ENCODE results near the gene SH3BP4.

DNA sequence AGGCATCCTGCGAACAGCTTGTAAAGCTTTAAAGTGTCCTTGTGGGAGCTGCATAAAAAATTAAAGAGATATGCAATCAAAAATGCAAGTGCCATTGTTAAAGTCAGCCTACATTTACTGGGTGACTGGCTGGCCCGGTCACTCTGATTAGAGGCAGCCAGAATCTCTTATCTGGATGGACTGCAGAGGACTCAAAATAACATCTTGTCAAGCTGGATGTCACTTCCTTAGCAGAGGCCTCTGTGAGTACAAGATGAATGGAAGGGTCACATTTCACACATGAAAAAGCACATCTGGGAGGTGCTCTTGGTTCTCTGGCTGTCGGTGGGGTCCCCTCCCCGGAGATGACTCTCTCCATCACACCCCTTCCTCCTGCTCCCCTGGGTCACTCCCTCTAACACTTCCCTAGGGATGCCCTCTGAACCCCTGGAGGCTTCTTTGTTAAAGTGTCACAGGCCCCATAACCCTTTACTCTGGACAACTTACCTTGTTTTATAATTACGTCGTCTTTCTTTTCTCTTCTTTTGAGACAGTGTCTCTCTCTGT lies 122.1 kb downstream of the SH3BP4 start:
- TF ChIP-seq, protein P1, sequence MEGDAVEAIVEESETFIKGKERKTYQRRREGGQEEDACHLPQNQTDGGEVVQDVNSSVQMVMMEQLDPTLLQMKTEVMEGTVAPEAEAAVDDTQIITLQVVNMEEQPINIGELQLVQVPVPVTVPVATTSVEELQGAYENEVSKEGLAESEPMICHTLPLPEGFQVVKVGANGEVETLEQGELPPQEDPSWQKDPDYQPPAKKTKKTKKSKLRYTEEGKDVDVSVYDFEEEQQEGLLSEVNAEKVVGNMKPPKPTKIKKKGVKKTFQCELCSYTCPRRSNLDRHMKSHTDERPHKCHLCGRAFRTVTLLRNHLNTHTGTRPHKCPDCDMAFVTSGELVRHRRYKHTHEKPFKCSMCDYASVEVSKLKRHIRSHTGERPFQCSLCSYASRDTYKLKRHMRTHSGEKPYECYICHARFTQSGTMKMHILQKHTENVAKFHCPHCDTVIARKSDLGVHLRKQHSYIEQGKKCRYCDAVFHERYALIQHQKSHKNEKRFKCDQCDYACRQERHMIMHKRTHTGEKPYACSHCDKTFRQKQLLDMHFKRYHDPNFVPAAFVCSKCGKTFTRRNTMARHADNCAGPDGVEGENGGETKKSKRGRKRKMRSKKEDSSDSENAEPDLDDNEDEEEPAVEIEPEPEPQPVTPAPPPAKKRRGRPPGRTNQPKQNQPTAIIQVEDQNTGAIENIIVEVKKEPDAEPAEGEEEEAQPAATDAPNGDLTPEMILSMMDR (IDR thresholded peaks at IDR 0.05): no peak
- TF ChIP-seq EZH2phosphoT487 (IDR thresholded peaks at IDR 0.05) (no peak), EZH2 (IDR thresholded peaks at IDR 0.05) (no peak)

Measured in neural progenitor cell (in vitro differentiated cells).